Kidney (tissue), 14 donors: ENCODE measurements around the gene TELO2. TPM values are rescaled to one million over a fixed set of nuclear protein-coding genes. Genes with fewer than 3 reads are reported as not detected.

Source experiments
- DNase-seq, 5 donors: peaks; one replicate each; pipeline ENCODE4 v3.0.0-alpha.2; 2013 to 2020
- FAIRE-seq: peaks from 2 replicates; lab custom pipeline; 2012; peaks lifted over from hg19 to GRCh38; lab: Jason Lieb, UNC
- H3K27ac ChIP-seq, 2 donors: one replicate each; pipeline ENCODE4 v1.7.0; 2013; ENCODE audit warnings: low read depth in 2 of 2, low read length in 2 of 2, inconsistent platforms in 1 of 2
- H3K27me3 ChIP-seq: one replicate; pipeline ENCODE4 v1.7.1; 2013; ENCODE audit warnings: low read length, inconsistent platforms; ENCODE audit not compliant: control insufficient read depth, insufficient read depth
- H3K36me3 ChIP-seq, 3 donors: one replicate each; pipeline versions ENCODE4 v1.7.0 to v1.7.1; 2013; ENCODE audit warnings: low read length in 3 of 3, control low read depth in 1 of 3, inconsistent platforms in 1 of 3; ENCODE audit not compliant: insufficient read depth in 3 of 3, control insufficient read depth in 2 of 3
- H3K4me1 ChIP-seq, 3 donors: one replicate each; pipeline versions ENCODE4 v1.7.0 to v1.7.1; 2013; ENCODE audit warnings: low read length in 3 of 3, inconsistent platforms in 1 of 3, low read depth in 1 of 3; ENCODE audit not compliant: control insufficient read depth in 2 of 3, insufficient read depth in 2 of 3
- H3K4me3 ChIP-seq, 3 donors: one replicate each; pipeline versions ENCODE4 v1.7.0 to v1.8.1; 2013; ENCODE audit warnings: low read length in 3 of 3, control low read depth in 1 of 3, inconsistent platforms in 1 of 3
- H3K9ac ChIP-seq, 3 donors: one replicate each; pipeline versions ENCODE4 v1.7.0 to v1.7.1; 2013; ENCODE audit warnings: low read length in 3 of 3, control low read depth in 1 of 3, inconsistent platforms in 1 of 3
- H3K9me3 ChIP-seq, 3 donors: one replicate each; pipeline versions ENCODE4 v1.7.0 to v1.7.1; 2013; ENCODE audit warnings: low read length in 3 of 3, control low read depth in 1 of 3, inconsistent platforms in 1 of 3; ENCODE audit not compliant: control insufficient read depth in 2 of 3, insufficient read depth in 1 of 3
- intact Hi-C: fragments of 100-400 bp; cut with DNase I; formaldehyde crosslinking; loops from one replicate; pipeline ENCODE4 v1.11.1; 2022
- polyA plus RNA-seq: library from polyadenylated mRNA; stranded (reverse); fragments of 350-450 nt; fragmentation: Illumina TruSeq; extraction: RNeasy Lipid Tissue Mini Kit (QIAGEN cat#74804); gene quantifications from one replicate; pipeline ENCODE4 v1.2.3, GENCODE V29; 2014; ENCODE audit warnings: low read depth, low replicate concordance; ENCODE audit not compliant: insufficient read depth
- total RNA-seq: library from RNA; stranded (reverse); fragmentation: NEBNext Ultra II Directional; extraction: Animal tissue kit (Norgen Biotek cat#: 25700); gene quantifications from one replicate; pipeline ENCODE4 v1.2.1, GENCODE V29; 2021
- TF ChIP-seq, protein P1 (sequence below): IDR thresholded peaks from 3 replicates; pipeline ENCODE4 v1.5.1; 2012; ENCODE audit warnings: mild to moderate bottlenecking, moderate library complexity, borderline replicate concordance; ENCODE audit not compliant: insufficient read depth; ENCODE audit errors: extremely low read depth
- donor health status: control.
- donor health status: control.
- donor health status: control.
- donor health status: control.
- donor health status: control.
- donor health status: DM: yes; HTN: yes; CAD: no.
- donor health status: Normal renal cell carcinoma (clear cell type).

Gene TELO2
- total and polyA plus RNA-seq, 2 donors from 2014 or later = 27.7 to 37.4 TPM

DNA sequence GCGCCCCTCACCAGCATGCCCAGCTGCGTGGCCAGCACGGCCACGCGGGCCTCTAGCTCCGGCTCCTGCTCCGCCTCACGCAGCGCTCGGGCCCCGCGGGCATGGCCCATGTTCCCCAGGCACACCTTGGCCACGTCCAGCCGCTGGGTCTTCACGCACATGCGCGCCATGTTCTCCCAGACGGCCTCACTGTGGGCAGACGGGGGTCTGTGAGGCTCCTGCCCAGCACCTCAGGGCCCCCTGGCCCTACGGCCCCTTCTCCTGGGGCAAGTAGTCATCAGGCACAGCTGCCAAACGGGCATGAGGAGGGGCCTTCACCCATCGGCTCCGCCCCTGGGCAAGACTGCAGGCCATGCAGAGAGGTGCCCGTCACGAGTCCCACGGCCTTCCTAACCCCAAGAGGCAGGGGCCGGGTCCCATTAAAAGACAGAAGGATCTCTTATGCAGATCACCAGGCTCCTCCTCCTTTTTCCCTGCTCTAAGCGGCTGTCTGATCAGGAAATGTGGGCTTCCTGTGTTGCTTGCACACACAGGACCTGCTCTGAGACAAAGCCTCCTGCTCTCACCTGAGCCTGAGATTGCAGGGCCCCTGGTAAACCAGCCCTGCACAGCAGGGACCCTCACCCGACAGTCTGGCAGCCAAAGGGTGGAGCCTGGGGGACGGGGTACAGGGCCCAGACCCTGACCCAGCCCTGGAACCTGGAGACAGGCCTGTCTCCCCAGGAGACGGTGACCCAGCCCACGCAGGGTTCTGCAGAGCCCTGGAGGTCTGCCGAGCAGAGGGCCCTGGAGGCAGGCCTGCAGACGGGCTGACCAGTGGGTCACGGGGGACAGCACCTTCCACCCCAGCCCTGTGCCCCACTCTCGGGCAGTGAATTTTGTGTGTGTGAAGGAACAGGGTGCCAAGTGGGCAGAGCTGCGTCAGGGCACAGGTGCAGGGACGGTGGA is 33.7 kb downstream of the TELO2 start:
- Histone ChIP-seq H3K9ac (no peak overlapping the region), H3K36me3 (no peaks in the 10 kb centered on the region), H3K27me3 (no peaks in the 10 kb centered on the region), H3K4me1 (peaks cover 0 to 20% (median 0%) of the 10 kb centered on the region in 3 donors), H3K4me3 (no peak overlapping the region), H3K27ac (no peak overlapping the region), H3K9me3 (no peaks in the 10 kb centered on the region)
- TF ChIP-seq, protein P1, sequence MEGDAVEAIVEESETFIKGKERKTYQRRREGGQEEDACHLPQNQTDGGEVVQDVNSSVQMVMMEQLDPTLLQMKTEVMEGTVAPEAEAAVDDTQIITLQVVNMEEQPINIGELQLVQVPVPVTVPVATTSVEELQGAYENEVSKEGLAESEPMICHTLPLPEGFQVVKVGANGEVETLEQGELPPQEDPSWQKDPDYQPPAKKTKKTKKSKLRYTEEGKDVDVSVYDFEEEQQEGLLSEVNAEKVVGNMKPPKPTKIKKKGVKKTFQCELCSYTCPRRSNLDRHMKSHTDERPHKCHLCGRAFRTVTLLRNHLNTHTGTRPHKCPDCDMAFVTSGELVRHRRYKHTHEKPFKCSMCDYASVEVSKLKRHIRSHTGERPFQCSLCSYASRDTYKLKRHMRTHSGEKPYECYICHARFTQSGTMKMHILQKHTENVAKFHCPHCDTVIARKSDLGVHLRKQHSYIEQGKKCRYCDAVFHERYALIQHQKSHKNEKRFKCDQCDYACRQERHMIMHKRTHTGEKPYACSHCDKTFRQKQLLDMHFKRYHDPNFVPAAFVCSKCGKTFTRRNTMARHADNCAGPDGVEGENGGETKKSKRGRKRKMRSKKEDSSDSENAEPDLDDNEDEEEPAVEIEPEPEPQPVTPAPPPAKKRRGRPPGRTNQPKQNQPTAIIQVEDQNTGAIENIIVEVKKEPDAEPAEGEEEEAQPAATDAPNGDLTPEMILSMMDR = no peak
- DNase-seq = no peak
- intact Hi-C loops = no loop called here
- no peak for FAIRE-seq

DNA sequence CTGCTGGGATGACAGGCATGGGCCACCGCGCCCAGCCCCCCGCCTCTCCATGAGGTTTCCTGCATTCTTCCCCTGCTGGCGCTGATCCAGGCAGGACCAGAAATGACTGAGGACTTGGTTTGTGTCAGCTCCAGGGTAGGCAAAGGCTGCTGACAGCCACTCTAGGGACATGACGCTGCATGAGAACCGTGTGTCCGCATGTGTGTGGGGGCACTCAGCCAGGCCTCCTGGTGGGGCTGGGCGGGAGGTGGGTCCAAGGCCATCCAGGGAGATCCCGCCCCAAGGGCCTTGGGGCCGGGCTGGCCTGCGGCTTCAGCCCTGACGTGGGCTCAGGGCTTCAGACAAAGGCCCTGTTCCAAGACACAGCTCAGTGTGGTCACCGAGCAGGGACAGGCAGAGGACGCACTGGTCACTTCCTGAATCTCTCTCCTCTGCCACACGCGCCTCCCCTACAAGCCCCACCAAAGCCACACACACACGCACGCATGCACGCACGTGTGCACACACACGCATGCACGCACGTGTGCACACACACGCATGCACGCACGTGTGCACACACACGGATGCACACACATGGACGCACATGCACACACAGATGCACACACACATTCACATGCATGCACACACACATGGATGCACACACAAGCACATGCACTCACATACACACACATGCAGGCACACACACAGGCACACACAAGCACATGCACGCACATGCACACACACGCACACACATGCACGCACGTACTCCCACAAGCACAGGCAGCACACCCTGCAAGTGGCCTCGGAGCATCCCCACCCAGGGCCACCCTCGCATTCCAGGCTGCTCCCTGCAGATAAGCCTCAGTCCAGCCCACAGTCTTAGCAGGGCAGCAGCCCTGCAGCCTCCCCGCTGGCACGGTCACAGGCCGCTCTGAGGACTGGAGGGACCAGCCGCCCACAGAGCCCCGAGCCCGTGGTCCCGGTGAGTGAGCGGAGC is 35.0 kb downstream of the TELO2 start:
- Histone ChIP-seq H3K36me3 (no peaks in the 10 kb centered on the region), H3K4me1 (peaks cover 0 to 20% (median 0%) of the 10 kb centered on the region in 3 donors), H3K9me3 (no peaks in the 10 kb centered on the region), H3K27ac (no peak overlapping the region), H3K27me3 (no peaks in the 10 kb centered on the region), H3K4me3 (no peak overlapping the region), H3K9ac (no peak overlapping the region)
- DNase-seq (peak in 1 of 5 donors; percentile 53), FAIRE-seq (no peak)
- TF ChIP-seq, protein P1 = no peak
- intact Hi-C loops = no loop called here

DNA sequence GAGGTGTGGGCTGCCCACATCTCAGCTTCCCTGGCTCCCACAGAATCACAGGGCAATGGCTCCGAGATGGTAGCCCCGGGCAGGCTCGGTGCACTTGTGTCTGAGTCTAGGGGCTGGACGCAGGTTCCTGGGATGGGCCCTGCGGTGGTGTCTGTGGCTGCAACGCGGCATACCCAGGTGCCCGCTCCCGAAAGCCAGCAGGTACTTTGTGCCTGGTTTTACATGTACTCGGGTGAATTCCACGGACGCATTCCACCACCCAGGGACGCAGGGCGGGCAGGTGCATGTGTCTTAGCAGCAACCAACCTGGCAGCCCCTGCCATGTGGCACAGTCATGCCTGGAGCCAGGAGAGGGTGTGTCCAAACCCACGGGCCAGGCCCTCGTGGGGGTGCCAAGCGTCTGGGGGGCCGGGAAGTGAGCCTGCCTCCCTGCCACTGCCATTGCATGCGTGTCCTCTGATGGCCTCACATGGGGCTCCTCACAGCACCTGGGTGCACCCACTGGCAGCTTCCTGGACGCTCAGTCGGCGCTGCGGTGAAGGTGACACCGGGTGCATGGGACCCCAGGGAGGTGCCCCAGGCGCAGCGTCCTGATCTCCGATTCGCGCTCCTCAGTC is 35.9 kb downstream of the TELO2 start:
- TF ChIP-seq, protein P1 = no peak
- no peaks in the 10 kb centered on the region for H3K9me3 ChIP-seq
- H3K4me3 ChIP-seq = no peak overlapping the region
- H3K9ac ChIP-seq = no peak overlapping the region
- H3K27ac ChIP-seq = no peak overlapping the region
- intact Hi-C loops = no loop called here
- H3K27me3 ChIP-seq = no peaks in the 10 kb centered on the region
- no peak for FAIRE-seq
- H3K36me3 ChIP-seq = no peaks in the 10 kb centered on the region
- H3K4me1 ChIP-seq = peaks cover 0 to 20% (median 0%) of the 10 kb centered on the region in 3 donors
- DNase-seq = no peak
